A549 (cell line): ENCODE results near the gene DNAH8. TPM values are rescaled to one million over a fixed set of nuclear protein-coding genes. Genes with fewer than 3 reads are reported as not detected.

Experiments used
- ATAC-seq, 2 experiments: fragments of 200-7000 bp in 1 of 2; fragments of >200 bp in 1 of 2; cut with Nextera tagmentation in 1 of 2; cut with Tn5 transposase in 1 of 2; 3 replicates each; pipeline versions ENCODE4 v1.8.0 to v1.9.1; 2018 to 2020; ENCODE audit warnings: mild to moderate bottlenecking in 1 of 2, moderate library complexity in 1 of 2
- CTCF ChIA-PET: fragments of 300-600 bp; sonication (Branson Sonifier 250); formaldehyde crosslinking; extraction: SDS; loops from one replicate; lab custom pipeline; 2021; ENCODE audit warnings: antibody characterized with exemption, inconsistent platforms; lab: Yijun Ruan, JAX
- POLR2A ChIA-PET: fragments of 350-600 bp; formaldehyde crosslinking; extraction: SDS; loops from one replicate; lab custom pipeline; 2021; ENCODE audit warnings: antibody characterized with exemption, inconsistent platforms; lab: Yijun Ruan, JAX
- DNase-seq, 2 experiments: peaks; one replicate each; pipeline versions ENCODE4 v3.0.0 to v3.0.0-alpha.2; 2011 to 2016; ENCODE audit warnings: low read depth in 1 of 2, low spot score in 1 of 2
- FAIRE-seq: peaks from 2 replicates; lab custom pipeline; 2011; peaks lifted over from hg19 to GRCh38; lab: Jason Lieb, UNC
- H3K27ac ChIP-seq, 2 experiments: fragments of >200 bp; sonication (Bioruptor Twin); formaldehyde crosslinking; 3 replicates each; pipeline ENCODE4 v1.5.1; 2016 to 2017
- H3K4me1 ChIP-seq: fragments of >200 bp; sonication (Bioruptor Twin); formaldehyde crosslinking; 3 replicates; pipeline ENCODE4 v1.6.1; 2016
- H3K4me2 ChIP-seq: fragments of >200 bp; sonication (Bioruptor Twin); formaldehyde crosslinking; 3 replicates; pipeline ENCODE4 v1.6.1; 2016
- H3K4me3 ChIP-seq: fragments of >200 bp; sonication (Bioruptor Twin); formaldehyde crosslinking; 3 replicates; pipeline ENCODE4 v1.5.1; 2016
- H3K9me3 ChIP-seq: fragments of >200 bp; sonication (Bioruptor Twin); formaldehyde crosslinking; 3 replicates; pipeline ENCODE4 v1.6.1; 2016
- BHLHE40 ChIP-seq: IDR thresholded peaks from 2 replicates; pipeline ENCODE4 v1.6.1; 2012; ENCODE audit warnings: low read depth, low read length, inconsistent platforms
- CBX8 ChIP-seq: fragments of 200-600 bp; sonication (generic); IDR thresholded peaks from 2 replicates; pipeline ENCODE4 v1.6.1; 2016
- CHD2 ChIP-seq: fragments of 150-350 bp; IDR thresholded peaks from 2 replicates; pipeline ENCODE4 v1.6.1; 2014; ENCODE audit warnings: low read length; ENCODE audit not compliant: partially characterized antibody
- CHD4 ChIP-seq: fragments of 200-600 bp; sonication (generic); IDR thresholded peaks from 2 replicates; pipeline ENCODE4 v1.6.1; 2016; ENCODE audit warnings: antibody characterized with exemption, mild to moderate bottlenecking, borderline replicate concordance
- CTCF ChIP-seq: fragments of >200 bp; sonication (Bioruptor Twin); formaldehyde crosslinking; IDR thresholded peaks from 3 replicates; pipeline ENCODE4 v1.5.1; 2016
- EHF ChIP-seq: fragments of 250-450 bp; sonication (Bioruptor Pico); IDR thresholded peaks from 2 replicates; pipeline ENCODE4 v1.5.0; 2020; ENCODE audit warnings: mild to moderate bottlenecking
- EP300 ChIP-seq, 2 experiments: fragments of >200 bp; sonication (Bioruptor Twin); formaldehyde crosslinking; IDR thresholded peaks; 2 replicates in 1 of 2; 3 replicates in 1 of 2; pipeline ENCODE4 v1.6.1; 2016 to 2017
- FOSB ChIP-seq: fragments of 250-450 bp; sonication (Bioruptor Pico); IDR thresholded peaks from 2 replicates; pipeline ENCODE4 v1.5.0; 2020; ENCODE audit warnings: mild to moderate bottlenecking, moderate library complexity
- FOSL2 ChIP-seq, 2 experiments: fragments of 450-650 bp in 1 of 2; fragments of >200 bp in 1 of 2; sonication (Bioruptor Twin) in 1 of 2; formaldehyde crosslinking; IDR thresholded peaks; 2 replicates each; pipeline versions ENCODE4 v1.5.0 to v1.6.1; 2016 to 2020; ENCODE audit warnings: mild to moderate bottlenecking in 1 of 2, moderate library complexity in 1 of 2
- HES2 ChIP-seq: fragments of >200 bp; sonication (Bioruptor Twin); formaldehyde crosslinking; IDR thresholded peaks from 2 replicates; pipeline ENCODE4 v1.6.1; 2016
- HEYL ChIP-seq: fragments of 250-450 bp; sonication (Bioruptor Pico); IDR thresholded peaks from 2 replicates; pipeline ENCODE4 v1.8.0; 2021; ENCODE audit warnings: mild to moderate bottlenecking, moderate library complexity
- HOXB5 ChIP-seq: fragments of 250-450 bp; sonication (Bioruptor Pico); IDR thresholded peaks from 2 replicates; pipeline ENCODE4 v1.5.0; 2020; ENCODE audit warnings: mild to moderate bottlenecking, moderate library complexity
- MAFK ChIP-seq: fragments of 450-650 bp; IDR thresholded peaks from 2 replicates; pipeline ENCODE4 v1.6.1; 2014; ENCODE audit not compliant: partially characterized antibody
- MAX ChIP-seq: IDR thresholded peaks from 2 replicates; pipeline ENCODE4 v1.6.1; 2012
- NFE2L2 ChIP-seq: fragments of 150-350 bp; conservative IDR thresholded peaks from 2 replicates; pipeline ENCODE4 v1.6.1; 2014; ENCODE audit warnings: low read length
- NPAS2 ChIP-seq: fragments of 250-450 bp; sonication (Bioruptor Pico); IDR thresholded peaks from 2 replicates; pipeline ENCODE4 v1.8.0; 2022; ENCODE audit warnings: mild to moderate bottlenecking, moderate library complexity, borderline replicate concordance
- NR3C1 ChIP-seq: fragments of >200 bp; sonication (Bioruptor Twin); formaldehyde crosslinking; IDR thresholded peaks from 3 replicates; pipeline ENCODE4 v1.6.1; 2017
- PHF8 ChIP-seq: fragments of 200-600 bp; sonication (generic); IDR thresholded peaks from 2 replicates; pipeline ENCODE4 v1.6.1; 2016; ENCODE audit warnings: low read depth, mild to moderate bottlenecking, antibody characterized with exemption, moderate library complexity, borderline replicate concordance
- RARB ChIP-seq: fragments of 250-450 bp; sonication (Bioruptor Pico); IDR thresholded peaks from 2 replicates; pipeline ENCODE4 v1.8.0; 2021; ENCODE audit warnings: mild to moderate bottlenecking, moderate library complexity
- RCOR1 ChIP-seq: fragments of 150-350 bp; IDR thresholded peaks from 2 replicates; pipeline ENCODE4 v1.6.1; 2014; ENCODE audit warnings: antibody characterized with exemption, low read length, low read depth
- REST ChIP-seq: fragments of 200-600 bp; sonication (generic); IDR thresholded peaks from 2 replicates; pipeline ENCODE4 v1.6.1; 2016; ENCODE audit warnings: antibody characterized with exemption, mild to moderate bottlenecking, moderate library complexity
- RNF2 ChIP-seq: fragments of 200-600 bp; sonication (generic); IDR thresholded peaks from 2 replicates; pipeline ENCODE4 v1.6.1; 2016; ENCODE audit warnings: low read depth, mild to moderate bottlenecking, antibody characterized with exemption, moderate library complexity, borderline replicate concordance
- TFCP2L1 ChIP-seq: fragments of 250-450 bp; sonication (Bioruptor Pico); IDR thresholded peaks from 2 replicates; pipeline ENCODE4 v1.5.0; 2021; ENCODE audit warnings: mild to moderate bottlenecking
- USF2 ChIP-seq: fragments of 450-650 bp; IDR thresholded peaks from 2 replicates; pipeline ENCODE4 v1.6.1; 2014; ENCODE audit warnings: antibody characterized with exemption
- ZC3H11A ChIP-seq: fragments of 450-650 bp; IDR thresholded peaks from 2 replicates; pipeline ENCODE4 v1.6.1; 2014; ENCODE audit warnings: antibody characterized with exemption, mild to moderate bottlenecking
- ZFP36 ChIP-seq: fragments of 450-650 bp; IDR thresholded peaks from 2 replicates; pipeline ENCODE4 v1.6.1; 2014; ENCODE audit warnings: borderline replicate concordance; ENCODE audit not compliant: partially characterized antibody
- WGBS: methylation state at CpG from one replicate; pipeline ENCODE4 v1.1.6; 2017; ENCODE audit errors: missing lambda C conversion rate; 5-methylcytosine and 5-hydroxymethylcytosine counted together
- polyA plus RNA-seq, 4 experiments: library from polyadenylated mRNA; depleted of rRNA in 3 of 4; stranded (reverse); fragments of >200 nt; fragmentation: RNase III in 1 of 4; extraction: RNeasy Plus Mini Kit Qiagen cat#74134 plus additional on column Dnase treatment in 1 of 4; gene quantifications; 2 replicates in 3 of 4; 3 replicates in 1 of 4; pipeline ENCODE4 v1.2.3, GENCODE V29; 2011 to 2017

The DNAH8 gene
- polyA plus RNA-seq, 2 of the 4 experiments (the other 2 are of a cell fraction), result not detected

- FAIRE-seq (no peak), DNase-seq (no peak), ATAC-seq (no peak)
- WGBS, result 48% methylated on average over 7 of the region's 7 CpGs
- POLR2A ChIA-PET, result no interaction called here
- Histone ChIP-seq H3K4me2 (no peak overlapping the region), H3K4me3 (no peak overlapping the region), H3K27ac (no peak overlapping the region), H3K9me3 (no peaks in the 10 kb centered on the region), H3K4me1 (no peaks in the 10 kb centered on the region)
- CTCF ChIA-PET, result interaction anchor here (0.6 to 4.3 kb wide), 4 partner anchors 185 to 335 kb away, joined by 3 to 36 read pairs (median 12); no protein-coding TSS in a partner anchor
- TF ChIP-seq FOSL2 (IDR thresholded peaks at IDR 0.05) (no peak), FOSL2 (CRISPR knock-in tag; IDR thresholded peaks at IDR 0.05) (no peak), RNF2 (no peak), CBX8 (no peak), ZC3H11A (no peak), CHD2 (no peak), REST (no peak), NFE2L2 (no peak), EP300 (IDR thresholded peaks at IDR 0.05) (no peak), MAFK (no peak), CTCF (no peak), HEYL (no peak), TFCP2L1 (CRISPR knock-in tag) (no peak), HOXB5 (no peak), CHD4 (no peak), FOSB (no peak)
Measured at GRCh38 chr6:38974389-38975151, 259.5 kb downstream of the DNAH8 start.

- no peaks in the 10 kb centered on the region for H3K9me3 ChIP-seq
- ATAC-seq (no peak), DNase-seq (no peak), FAIRE-seq (no peak)
- no peak overlapping the region for H3K4me3 ChIP-seq
- no peak overlapping the region for H3K4me2 ChIP-seq
- H3K4me1 ChIP-seq, result no peaks in the 10 kb centered on the region
- WGBS, result 4% methylated on average over 2 of the region's 2 CpGs
- ChIA-PET CTCF (interaction anchor here (4.3 kb wide), 1 partner anchor 326 kb away, joined by 36 read pairs; no protein-coding TSS in a partner anchor), POLR2A (no interaction called here)
- H3K27ac ChIP-seq, result no peak overlapping the region
- TF ChIP-seq HES2 (no peak), USF2 (no peak), BHLHE40 (no peak), EP300 (IDR thresholded peaks at IDR 0.05) (no peak), MAX (no peak), MAFK (no peak), FOSB (no peak), PHF8 (no peak), RARB (CRISPR knock-in tag) (no peak), RCOR1 (no peak), ZC3H11A (no peak), ZFP36 (no peak), EHF (CRISPR knock-in tag) (no peak), FOSL2 (IDR thresholded peaks at IDR 0.05) (no peak), FOSL2 (CRISPR knock-in tag; IDR thresholded peaks at IDR 0.05) (no peak), NR3C1 (no peak), CHD2 (no peak), NPAS2 (CRISPR knock-in tag) (no peak)
Measured at GRCh38 chr6:38975621-38976049, 260.5 kb downstream of the DNAH8 start.
